Measurements from ENCODE around the gene VWA5A.

The VWA5A gene

DNA sequence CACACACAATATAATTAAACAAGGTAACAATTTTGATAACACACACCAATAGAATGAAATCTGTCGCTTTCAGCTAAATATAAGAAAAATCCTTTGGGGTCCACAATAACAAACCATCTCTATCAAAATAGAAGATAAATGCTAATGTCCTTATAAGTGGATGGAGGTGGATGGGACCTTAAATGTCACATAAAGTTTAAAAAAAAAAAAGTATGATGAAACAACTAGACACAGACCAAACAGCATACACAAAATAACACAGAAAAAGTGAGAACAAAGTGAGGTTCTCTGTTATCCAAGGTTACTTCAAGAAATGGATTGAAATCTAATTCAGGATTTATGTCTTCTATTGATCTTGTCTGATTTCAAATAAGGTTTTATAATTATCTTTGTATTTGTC, 57.3 kb downstream of the VWA5A start:
- H3K4me3 Mint-ChIP-seq = no peak overlapping the region
- no peaks in the 10 kb centered on the region for H3K36me3 Mint-ChIP-seq
- ATAC-seq = no peak
- no peak overlapping the region for H3K27ac Mint-ChIP-seq
- H3K27me3 Mint-ChIP-seq = peaks cover 1% of the 10 kb centered on the region
- no peaks in the 10 kb centered on the region for H3K4me1 Mint-ChIP-seq
- H3K9me3 Mint-ChIP-seq = peaks cover 2% of the 10 kb centered on the region

DNA sequence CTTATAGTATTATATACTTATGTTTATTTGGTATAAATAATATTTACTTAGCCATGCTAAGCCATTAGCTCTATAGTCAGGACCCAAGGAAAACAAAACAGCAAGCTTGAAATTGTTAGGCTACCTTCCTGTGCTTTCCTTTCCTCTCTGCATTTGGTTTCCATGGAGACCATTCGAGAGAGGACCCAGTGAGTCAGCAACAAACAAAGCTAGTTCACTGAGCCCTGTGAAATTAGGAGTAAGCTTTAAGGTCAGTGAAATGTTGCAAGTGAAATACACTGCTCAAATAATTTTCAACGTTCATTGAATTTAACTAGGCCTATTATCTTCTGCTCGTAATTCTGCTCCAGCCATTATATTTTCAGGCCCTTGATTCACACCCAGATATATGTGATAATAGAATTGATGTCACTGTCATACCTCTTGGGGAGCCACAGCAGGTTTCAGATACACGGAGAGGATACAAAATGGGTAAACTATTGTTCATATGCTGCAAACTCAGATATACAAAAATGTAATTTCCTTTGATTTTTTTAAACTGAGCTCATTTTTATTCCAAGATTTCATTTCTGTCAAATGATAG, 58.8 kb downstream of the VWA5A start:
- ATAC-seq = no peak
- H3K4me1 Mint-ChIP-seq = no peaks in the 10 kb centered on the region
- H3K27me3 Mint-ChIP-seq = no peaks in the 10 kb centered on the region

DNA sequence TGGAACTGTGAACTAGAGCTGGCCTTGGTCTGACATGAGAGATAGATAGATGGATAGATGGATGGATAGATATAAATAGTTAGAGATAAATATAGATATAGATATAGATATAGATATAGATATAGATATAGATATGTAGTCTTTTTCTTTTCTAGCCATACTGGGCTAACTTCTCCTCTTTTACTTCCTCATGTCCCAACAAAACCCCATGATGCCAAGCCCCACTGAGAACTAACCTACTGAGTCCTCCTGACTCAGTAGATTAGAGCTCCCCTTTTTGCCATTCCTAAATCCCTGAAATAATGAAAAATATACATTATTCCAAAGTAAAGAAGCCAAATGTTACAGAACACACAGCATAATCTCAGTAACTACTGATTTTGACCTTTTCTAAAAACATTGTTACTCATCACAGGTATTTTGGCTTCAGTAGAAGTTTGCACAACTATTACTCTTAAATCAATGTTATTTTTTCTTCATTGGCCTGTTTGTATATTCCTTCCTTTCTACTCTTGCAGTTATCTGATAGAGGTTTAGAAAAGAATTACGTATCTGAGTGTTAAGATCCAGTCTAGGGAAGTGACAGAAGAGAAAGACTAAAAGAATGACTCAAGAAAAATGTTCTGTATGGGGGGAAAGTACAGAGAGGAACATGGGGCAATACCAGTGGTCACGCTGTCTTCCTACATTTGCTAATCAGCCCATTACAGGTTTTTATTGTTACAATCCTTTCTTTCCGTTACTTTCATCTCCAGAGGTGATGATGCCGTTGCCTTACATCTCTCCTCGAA, 61.9 kb downstream of the VWA5A start:
- Mint-ChIP-seq H3K9me3 (no peaks in the 10 kb centered on the region), H3K27ac (no peak overlapping the region), H3K4me1 (no peaks in the 10 kb centered on the region), H3K36me3 (no peaks in the 10 kb centered on the region), H3K4me3 (no peak overlapping the region), H3K27me3 (no peaks in the 10 kb centered on the region)
- ATAC-seq = peak; percentile 79

More for the DNA sequence above, 58.8 kb downstream of the VWA5A start:
- H3K9me3 Mint-ChIP-seq = peaks cover 2% of the 10 kb centered on the region
- H3K4me3 Mint-ChIP-seq = no peak overlapping the region
- no peak overlapping the region for H3K27ac Mint-ChIP-seq
- H3K36me3 Mint-ChIP-seq = no peaks in the 10 kb centered on the region

DNA sequence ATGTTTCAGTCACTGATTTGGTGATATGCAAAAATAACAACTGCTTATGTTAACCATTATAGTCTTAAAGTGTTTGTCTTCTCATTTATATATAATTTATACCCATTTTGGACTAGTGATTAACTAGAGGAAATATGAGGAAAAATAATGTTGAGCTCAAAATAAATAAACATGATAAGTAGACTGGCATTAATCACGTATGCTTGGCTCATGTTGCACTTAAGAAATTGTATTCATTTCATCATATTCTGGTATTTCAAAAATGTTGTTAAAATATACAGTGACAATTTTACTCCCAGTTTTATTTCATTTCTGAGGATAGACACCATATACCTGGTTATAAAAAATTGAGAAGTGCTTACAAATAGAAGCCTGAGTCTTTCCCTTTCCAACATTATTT, 64.1 kb downstream of the VWA5A start:
- H3K36me3 Mint-ChIP-seq = no peaks in the 10 kb centered on the region
- H3K4me1 Mint-ChIP-seq = no peaks in the 10 kb centered on the region
- H3K4me3 Mint-ChIP-seq = no peak overlapping the region
- ATAC-seq = no peak
- H3K9me3 Mint-ChIP-seq = no peaks in the 10 kb centered on the region
- H3K27ac Mint-ChIP-seq = no peak overlapping the region
- H3K27me3 Mint-ChIP-seq = no peaks in the 10 kb centered on the region

DNA sequence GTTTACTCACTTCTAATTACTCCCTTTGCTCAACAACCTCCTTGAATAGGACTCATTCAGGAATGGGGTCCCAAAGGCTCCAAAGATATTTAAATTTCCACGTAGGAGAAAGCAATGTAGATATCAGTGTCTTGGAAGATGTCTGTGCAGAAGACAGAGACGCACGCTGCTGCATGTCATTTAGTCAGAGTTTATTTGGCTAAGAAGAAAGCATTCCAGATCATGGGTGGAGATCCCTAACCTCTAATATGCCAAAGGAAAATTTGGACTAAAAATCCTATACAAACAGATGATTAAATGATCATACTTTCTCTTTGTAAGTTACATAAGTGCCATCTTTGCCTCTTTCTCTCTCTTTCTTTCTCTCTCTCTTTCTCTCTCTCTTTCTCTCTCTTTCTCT, 67.8 kb downstream of the VWA5A start, which contains the start of gene OR10D3:
TSS of gene OR10D3 (plus strand) at position 278 of the 400 bp plus-strand sequence. CDS start 1,925 bp downstream, outside the sequence.
- Mint-ChIP-seq H3K36me3 (no peaks in the 10 kb centered on the region), H3K4me1 (no peaks in the 10 kb centered on the region), H3K4me3 (no peak within 1 kb of the TSS), H3K27me3 (no peaks in the 10 kb centered on the region), H3K9me3 (peaks cover 3% of the 10 kb centered on the region), H3K27ac (no peak within 1 kb of the TSS)
- ATAC-seq = no peak

DNA sequence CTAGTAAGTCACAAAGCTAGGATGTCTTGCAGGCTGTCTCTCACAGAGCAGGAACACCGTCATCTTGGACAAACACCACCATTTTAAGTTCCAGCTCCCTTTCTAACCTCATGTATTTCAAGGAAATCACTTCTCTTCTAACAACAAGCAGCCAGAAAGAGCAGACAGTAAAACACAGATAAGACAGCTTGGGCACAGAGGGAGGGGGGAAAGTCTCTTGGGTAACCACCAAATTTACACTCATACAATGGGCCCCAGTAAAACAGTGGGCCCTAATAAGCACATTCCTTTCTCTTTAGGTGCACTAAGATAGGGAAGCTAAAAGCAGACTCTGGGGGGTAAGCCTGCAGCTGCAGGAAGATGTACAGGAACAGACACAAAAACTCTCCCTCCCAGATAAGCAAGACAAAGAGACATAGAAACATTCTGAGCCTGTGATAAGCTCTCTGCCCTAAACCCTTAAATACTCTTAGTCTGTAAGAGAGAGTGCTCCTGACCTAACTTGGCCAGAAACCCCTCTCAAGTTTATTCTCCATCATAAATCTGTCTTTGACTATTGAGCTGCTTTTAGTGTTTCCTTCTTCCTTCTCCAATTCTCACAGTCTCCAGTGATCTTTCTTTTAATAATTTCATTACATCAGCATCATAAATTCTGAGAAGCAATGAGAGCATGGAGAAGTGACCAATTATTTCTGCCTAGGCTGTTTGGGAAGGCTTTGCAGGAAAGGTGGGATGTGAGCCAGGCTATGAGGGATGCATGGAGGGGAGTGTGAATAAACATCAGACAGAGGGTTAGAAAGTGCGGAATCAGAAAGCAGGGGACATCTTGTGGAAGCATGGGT, 75.3 kb downstream of the VWA5A start:
- ATAC-seq = no peak
- no peaks in the 10 kb centered on the region for H3K27me3 Mint-ChIP-seq
- H3K4me3 Mint-ChIP-seq = no peak overlapping the region
- peaks cover 6% of the 10 kb centered on the region for H3K4me1 Mint-ChIP-seq
- peaks cover 2% of the 10 kb centered on the region for H3K9me3 Mint-ChIP-seq
- H3K27ac Mint-ChIP-seq = no peak overlapping the region
- no peaks in the 10 kb centered on the region for H3K36me3 Mint-ChIP-seq

DNA sequence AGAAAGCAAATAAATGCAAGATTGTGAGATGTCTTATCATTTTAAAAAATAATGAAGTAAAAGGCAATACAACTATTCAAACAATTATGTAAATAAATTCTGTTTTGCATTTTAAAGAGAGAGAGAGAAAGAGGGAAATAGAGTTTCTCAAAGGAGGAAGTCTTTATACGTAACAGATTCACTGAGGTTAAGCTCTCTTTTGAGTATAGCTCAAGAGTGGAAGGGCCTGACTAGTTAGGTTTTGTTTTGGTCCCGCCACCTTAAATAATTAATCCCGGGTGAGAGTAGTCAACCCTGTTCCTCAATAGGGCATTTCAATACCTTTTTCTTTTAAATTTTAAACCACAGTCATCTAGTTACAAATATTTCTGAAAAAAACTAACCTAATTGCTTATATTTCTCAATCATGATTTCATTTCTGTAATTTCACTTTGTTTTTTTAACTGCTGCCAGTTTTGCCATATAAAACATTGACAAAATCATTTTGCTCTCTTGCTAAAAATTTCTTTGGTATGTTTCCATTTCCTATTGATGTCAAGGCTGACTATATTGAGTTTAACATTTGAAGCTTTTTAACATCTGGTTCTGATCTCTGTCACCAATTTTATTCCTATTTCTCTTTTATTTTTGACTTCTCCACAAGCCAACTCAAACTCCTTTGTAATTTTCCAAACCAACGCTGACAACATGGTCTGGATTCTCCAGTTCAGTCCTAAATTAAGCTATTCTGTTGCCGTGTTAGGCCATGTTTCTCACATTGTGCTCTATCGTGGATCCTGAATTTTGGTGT, 78.2 kb downstream of the VWA5A start:
- no peak overlapping the region for H3K4me3 Mint-ChIP-seq
- H3K27me3 Mint-ChIP-seq = no peaks in the 10 kb centered on the region
- ATAC-seq = no peak
- H3K36me3 Mint-ChIP-seq = no peaks in the 10 kb centered on the region
- H3K27ac Mint-ChIP-seq = no peak overlapping the region
- H3K4me1 Mint-ChIP-seq = peaks cover 6% of the 10 kb centered on the region
- H3K9me3 Mint-ChIP-seq = no peaks in the 10 kb centered on the region

DNA sequence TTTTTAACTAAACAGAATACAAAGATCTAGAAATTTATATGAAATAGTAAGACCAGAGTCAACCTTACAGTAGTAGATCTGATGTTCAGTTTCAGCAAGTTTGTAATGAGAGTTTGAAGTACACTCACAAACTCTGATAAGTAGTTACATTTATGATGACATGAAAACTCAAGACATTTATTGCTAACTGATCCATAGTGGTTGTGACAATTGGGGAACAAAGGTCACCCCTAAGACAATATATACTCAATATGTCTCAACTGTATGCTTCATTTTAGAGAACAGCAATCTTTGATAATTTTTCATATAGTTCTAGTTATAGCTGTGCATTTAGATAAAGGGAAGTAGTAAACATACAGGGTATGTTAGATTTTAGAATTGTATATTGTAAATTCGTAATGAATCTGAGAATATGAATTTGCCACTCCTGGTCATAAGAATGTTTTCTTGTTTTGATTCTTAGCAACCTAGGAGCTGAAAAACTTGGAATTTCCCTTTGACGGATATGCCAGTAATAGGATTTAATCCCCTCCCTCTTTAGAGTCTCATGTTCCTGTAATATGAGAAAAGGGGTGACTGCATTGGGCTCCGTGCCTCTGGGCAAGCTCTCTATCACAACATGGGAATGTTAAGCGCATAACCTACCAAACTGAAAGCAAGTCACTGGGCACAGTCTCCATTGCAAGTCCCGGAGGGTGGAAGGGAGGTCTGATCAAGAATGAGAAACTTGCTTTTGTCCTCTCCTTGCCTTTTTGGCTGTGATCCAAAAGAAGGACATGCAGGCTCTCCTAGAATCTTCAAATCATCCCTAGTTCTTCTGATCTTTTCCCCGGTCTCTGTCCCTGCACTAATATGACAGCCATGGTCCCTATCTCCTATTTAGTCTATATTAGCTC, 79.3 kb downstream of the VWA5A start:
- H3K4me3 Mint-ChIP-seq = no peak overlapping the region
- H3K27me3 Mint-ChIP-seq = no peaks in the 10 kb centered on the region
- ATAC-seq = no peak
- no peak overlapping the region for H3K27ac Mint-ChIP-seq
- H3K4me1 Mint-ChIP-seq = peaks cover 6% of the 10 kb centered on the region
- H3K9me3 Mint-ChIP-seq = no peaks in the 10 kb centered on the region
- no peaks in the 10 kb centered on the region for H3K36me3 Mint-ChIP-seq

DNA sequence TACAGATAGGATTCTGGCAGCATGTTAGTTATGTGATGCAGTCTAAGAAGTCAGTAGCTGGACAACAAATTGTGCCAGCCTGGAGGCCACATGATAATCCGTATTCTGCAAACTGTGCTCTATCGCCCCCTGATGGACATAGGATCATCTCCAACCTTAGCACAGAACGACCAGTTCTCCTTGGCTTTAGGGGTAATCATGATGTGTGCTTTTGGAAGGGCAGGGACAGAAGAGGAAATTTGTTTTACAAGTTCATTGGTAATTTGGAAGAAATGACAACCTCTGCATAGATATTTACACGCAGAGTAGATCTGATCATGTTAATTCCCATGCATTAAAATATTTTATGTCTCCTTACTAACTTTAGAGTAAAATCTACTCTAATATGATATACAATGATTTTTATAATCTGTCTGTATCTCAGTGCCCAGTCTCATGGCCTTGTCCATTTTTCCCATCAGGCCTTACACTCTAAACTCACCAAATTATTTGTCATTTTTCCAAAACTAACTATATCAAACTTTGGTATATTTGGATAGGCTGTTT, 80.0 kb downstream of the VWA5A start:
- Mint-ChIP-seq H3K27ac (no peak overlapping the region), H3K36me3 (no peaks in the 10 kb centered on the region), H3K9me3 (no peaks in the 10 kb centered on the region), H3K4me1 (peaks cover 6% of the 10 kb centered on the region), H3K27me3 (no peaks in the 10 kb centered on the region), H3K4me3 (no peak overlapping the region)
- no peak for ATAC-seq

All from stimulated activated memory B cell treated with anti-CD40 and anti-IgM and Interleukin-4, amounts not matched to agents 10 μg/mL and 1 μg/mL and 100 μg/mL, for 72 hours (primary cell).